Putamen (tissue), 1 donor: ENCODE results near the gene SMC1A.
"Not testable (repeated sequence)": the region's sequence is repeated elsewhere in the genome, so short reads cannot be mapped to it uniquely, and the experiment has no call there.

Experiments used
- DNase-seq: peaks from one replicate; pipeline ENCODE4 v3.0.0-alpha.2; 2016; ENCODE audit warnings: low spot score

SMC1A gene

DNA sequence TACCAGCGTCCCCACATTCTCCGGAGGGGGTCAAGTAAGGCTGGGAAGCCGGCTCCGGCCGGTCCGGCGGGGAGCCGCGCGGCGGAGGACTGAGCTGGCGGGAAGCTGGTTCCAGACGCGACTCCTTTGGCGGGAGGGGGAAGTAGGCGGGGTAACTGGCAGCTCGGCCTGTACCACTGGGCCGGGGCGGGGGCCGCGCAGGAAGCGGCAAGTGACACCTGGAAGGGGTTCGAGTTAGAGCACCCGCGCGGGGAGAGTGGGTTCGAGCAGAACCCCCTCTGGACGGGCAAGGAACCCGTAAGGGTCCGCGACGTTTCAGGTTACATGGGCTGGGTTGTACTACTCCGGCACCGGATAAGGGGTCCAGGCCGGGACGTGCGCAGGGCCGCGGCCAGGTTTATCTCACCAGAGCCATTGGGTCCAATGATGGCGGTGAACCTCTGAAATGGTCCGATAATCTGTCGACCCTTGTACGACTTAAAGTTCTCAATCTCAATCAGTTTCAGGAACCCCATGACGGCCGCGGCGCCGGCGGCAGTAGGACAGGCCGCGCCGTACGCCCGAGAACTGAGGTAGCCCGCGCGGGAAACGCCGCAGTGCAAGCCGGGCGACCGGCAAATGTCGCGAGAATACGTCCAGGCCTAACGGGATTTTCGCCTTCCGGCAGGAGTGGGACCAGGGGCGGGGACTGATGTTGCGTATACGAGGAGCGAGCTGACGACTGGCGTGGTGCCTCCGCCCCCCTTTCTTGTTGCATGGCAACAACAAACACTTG is at the start of gene SMC1A:
TSS of gene SMC1A (minus strand) at position 569 of the 775 bp plus-strand sequence. CDS start at position 515, 54 bp downstream.
- peak; percentile 90 for DNase-seq

GRCh38 chrX:53471346-53471745 is 48.9 kb upstream of the SMC1A start:
- no peak for DNase-seq

DNA sequence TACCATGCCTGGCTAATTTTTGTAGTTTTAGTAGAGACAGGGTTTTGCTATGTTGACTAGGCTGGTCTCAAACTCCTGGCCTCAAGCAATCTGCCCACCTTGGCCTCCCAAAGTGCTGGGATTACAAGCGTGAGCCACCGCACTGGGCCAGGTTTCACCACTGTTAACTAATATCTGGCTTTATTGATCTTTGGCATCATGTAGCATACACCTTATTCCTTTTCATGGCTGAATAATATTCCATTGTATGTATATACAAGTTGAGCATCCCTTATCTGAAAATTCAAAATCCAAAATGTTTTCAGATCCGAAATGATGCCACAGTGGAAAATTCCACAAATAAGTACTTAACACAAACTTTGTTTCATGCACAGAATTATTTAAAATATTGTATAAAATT is 46.2 kb upstream of the SMC1A start:
- DNase-seq = not testable (repeated sequence)

DNA sequence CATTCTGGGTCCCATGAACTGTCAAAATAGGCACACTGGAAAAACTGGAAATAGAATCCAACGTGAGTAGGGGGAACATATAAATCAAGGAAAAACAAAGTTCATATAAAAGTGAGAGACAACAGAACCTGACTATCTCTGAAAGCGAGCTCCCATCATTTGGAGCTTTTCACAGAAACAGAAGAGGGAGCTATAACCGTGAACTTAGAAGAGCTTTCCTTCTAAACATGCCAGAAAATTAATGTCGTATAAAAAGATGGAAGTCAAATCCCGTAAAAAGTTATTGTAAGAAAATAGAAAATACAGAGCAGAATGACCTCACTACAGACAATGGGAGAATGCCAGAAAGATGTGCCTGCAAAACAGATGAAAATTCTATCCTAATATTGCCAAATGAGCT is 35.6 kb upstream of the SMC1A start:
- no peak for DNase-seq

DNA sequence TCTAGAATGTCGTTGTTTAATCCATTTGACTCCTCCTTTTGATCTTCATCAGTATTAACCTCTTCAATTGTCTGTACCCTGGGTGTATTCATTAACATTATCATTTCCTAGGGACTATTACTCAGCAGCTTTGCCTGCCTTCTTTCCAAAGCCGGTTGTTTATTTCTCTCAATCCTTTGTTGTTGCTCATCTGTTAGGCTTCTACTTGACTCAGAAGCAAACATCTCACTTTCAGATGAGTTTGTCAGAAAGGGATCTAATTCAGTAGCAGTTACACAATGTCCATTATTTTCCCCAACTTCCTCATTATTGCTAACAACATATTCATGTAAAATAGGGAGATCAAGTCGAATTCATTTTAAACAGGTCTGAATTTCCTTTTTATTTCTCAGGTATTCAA is 33.8 kb upstream of the SMC1A start:
- DNase-seq = no peak

GRCh38 chrX:53452812-53453211 is 30.4 kb upstream of the SMC1A start:
- DNase-seq = no peak

DNA sequence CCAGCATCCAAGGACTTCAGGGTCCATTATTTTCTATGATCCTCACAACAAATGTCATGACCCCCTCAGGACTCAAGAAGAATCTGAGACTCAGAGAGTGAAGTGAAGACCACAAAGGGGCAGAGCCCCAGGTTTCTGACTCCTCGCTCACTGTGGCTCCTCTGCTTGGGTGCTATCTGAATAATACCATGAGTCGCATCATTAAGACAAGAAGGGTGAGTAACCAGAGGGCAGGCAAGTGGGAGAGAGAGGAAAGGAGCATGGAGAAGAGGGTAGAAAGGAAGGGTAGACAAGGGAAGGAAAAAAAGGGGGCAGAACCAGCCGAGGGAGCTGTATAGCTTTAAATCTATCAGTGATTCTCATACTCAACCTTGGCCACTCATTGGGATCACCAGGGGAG is 27.2 kb upstream of the SMC1A start:
- no peak for DNase-seq

- DNase-seq = no peak
These were observed 25.0 kb upstream of the SMC1A start for GRCh38 chrX:53447441-53447840.

DNA sequence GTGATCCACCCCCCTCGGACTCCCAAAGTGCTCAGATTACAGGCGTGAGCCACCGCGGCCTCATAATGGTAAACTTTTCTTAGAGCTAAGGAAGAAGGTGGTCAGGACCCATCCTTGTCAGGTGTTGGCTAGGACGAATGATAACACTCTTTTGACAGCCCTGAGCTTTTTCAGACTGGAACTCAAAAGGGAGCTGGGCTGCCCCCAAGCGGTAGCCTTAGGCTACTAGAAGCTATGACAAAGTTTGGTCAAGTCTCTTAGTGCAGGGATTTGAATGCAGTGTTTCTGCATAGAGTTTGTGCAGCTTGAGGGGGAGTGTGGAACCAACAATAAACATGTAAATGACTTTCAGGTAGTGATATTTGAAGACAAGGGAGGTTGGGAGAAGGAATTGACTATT is 23.5 kb upstream of the SMC1A start:
- DNase-seq = no peak

GRCh38 chrX:53442322-53442631 is 19.8 kb upstream of the SMC1A start:
- no peak for DNase-seq

DNA sequence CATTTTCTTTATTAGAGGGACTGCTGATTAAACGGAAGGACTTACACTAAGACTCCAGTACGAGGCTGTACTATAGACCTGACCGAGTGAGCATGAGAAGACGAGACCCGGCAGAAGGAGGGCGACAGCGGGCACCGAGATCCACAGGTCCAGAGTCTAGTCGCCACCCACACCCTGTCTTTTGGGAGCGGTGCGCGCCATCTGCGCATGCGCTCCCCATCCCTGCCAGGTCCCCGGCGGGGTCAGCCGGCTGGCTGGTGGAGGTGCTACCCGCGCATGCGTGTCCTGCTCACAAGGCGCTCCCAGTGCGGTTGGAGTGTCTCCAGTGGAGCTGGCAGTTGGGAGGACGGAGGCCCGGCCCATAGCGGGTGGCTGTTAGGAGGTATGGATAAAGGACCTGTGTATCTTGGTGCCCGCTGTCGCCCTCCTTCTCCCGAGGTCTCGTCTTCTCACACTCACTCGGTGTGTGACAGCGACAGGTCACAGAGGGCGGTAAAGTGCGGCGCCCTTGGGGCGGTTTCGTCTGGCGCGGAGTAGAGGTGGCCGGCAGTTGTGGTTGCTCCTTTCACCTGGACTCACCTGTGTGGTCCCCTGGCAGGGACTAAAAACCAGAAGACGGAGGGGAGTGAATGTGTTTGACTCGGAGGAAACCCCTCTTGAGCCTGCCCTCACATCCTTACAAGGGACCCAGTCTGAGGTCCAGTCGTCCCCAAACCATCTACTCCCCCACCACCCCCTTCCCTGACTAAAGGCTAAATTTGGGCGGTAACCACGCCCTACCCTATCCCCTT is 19.3 kb upstream of the SMC1A start:
- DNase-seq = peak; percentile 59

- DNase-seq = no peak
These were observed 18.4 kb upstream of the SMC1A start for GRCh38 chrX:53440621-53441517.

GRCh38 chrX:53440101-53440500 is 17.6 kb upstream of the SMC1A start:
- no peak for DNase-seq

- DNase-seq = no peak
These were observed 16.4 kb upstream of the SMC1A start for GRCh38 chrX:53438832-53439230.

DNA sequence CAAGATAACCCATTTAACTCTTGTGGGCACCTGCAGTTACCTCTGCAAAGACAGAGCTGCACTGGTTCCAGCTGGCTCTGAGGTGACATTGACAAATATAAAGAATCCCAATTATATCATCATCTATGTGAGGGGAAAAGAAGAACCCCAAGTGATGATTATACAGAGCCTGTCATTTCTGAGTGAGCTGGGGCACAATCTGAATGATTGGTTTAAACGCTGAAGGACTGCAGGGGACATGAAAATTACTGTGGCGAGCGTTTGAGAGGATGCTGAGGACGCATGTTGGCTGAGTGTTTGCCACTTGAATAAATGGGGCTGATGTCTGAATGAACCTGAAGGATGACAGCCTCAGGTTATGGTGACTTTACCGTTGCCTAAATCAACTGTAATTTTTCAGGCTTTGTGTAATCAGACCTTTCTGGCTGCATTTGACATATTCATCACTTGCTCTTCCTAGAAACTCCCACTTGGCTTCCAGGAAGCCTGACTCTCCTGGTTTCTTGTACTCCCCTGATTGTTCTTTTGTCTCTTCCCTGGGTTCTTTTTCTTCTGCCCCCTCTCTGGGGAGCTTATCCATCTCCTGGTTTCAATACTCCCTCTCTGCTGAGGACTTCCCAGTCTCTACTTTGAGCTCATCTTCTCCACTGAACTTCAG is 15.8 kb upstream of the SMC1A start:
- DNase-seq = no peak

DNA sequence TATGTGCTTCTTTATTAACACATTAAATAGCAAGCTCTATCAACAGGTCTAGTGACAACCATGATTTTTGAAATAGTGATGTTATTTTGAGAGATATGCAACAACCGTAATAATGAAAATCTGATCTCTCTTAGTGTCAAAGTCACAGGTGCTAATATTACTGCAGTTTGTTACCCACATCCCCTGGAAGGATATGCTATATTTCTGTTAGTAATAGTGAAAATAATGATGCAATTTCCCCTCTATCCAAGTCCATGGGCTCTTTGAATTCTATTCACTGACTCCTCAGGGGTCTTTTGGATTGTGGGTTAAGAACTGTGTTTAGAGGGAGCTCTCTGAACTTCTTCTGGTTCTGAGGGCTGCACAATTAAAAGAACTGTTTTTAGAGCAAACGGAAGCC is 14.8 kb upstream of the SMC1A start:
- no peak for DNase-seq

GRCh38 chrX:53435997-53436396 is 13.5 kb upstream of the SMC1A start:
- no peak for DNase-seq

DNA sequence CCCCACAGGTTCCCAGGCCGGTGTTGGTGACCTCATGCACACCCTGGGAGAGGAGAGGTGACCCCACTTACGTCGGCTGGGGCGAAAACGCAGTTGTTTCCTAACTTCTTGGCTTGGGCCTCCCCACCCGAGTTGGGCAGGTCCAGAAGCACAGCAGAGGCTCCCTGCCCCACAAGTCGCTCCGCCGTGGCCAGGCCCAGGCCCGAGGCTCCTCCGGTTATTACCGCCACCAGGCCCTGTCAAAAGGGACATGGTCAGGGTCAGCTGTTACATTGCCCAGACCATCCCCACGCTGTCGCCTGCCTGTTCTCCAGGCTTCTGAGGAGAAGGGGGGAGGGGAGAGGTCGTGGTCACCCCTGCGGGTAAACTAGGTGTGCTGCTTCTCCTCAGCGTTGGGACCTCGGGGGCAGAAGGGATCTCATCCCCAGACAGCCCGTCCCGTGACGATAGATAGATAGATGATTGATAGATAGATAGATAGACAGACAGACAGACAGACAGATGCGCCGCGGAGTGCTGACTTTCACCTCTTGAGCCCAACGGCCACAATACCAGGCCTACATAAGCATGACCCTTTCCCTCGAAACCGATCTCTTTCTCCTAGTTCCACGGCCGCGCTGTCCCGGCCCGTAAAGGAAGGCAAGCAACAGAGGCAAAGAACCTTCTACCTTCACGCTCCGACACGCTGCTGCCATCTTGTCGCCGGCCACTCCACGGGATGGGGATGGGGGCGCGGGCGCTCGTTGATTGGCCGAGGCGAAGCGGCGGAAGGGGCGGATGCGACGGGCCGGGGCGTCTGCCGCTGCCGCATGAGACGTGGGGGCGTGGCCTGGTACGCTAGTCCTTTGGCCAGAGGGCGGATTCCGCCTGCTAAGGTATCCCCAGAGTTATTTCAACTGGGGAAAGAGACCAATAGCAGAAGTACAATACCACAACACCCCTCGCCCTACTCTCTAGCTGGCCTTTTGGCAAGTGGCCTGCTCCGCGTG is 11.5 kb upstream of the SMC1A start, which contains the start of gene HSD17B10:
TSS of gene HSD17B10 (minus strand) at position 720 of the 989 bp plus-strand sequence. CDS start at position 695, 25 bp downstream.
- DNase-seq = peak; percentile 81

GRCh38 chrX:53430231-53430630 is 7.8 kb upstream of the SMC1A start:
- no peak for DNase-seq

- DNase-seq = no peak
These were observed 7.3 kb upstream of the SMC1A start for GRCh38 chrX:53429755-53430154.

DNA sequence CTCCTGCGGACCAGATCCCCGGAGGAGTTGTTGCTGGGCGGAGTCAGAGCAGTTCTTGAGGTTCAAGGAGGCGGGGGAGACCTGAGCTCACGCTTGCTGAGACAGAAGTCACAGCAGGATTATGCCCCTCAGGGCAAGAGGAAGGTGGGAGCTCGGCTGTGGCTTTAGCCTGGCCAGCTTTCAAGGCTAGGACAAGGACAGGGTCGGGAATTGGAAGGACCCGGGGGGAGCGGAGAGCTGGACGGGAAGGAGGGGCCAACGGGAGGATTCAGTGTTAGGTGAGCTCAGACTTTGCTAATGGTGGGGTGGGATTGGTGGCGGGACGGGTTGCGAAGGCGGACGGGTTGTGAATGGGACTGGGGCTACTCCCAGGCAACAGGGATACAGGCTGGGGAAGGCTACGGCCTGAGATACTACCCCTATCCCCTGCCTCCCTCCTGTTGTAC is 430 bp upstream of the SMC1A start, which contains the start of gene RIBC1:
TSS of gene RIBC1 (plus strand) at position 13 of the 446 bp plus-strand sequence. CDS start 3,404 bp downstream, outside the sequence.
- DNase-seq = no peak
